Activated T-cell treated with anti-CD3 and anti-CD28 coated beads, Interleukin-2, amount 50 U/mL, for 4 hours (primary cell): ENCODE data around the gene IL1R2. TPM values are rescaled to one million over a fixed set of nuclear protein-coding genes. Genes with fewer than 3 reads are reported as not detected.
"Not testable (repeated sequence)": the region's sequence is repeated elsewhere in the genome, so short reads cannot be mapped to it uniquely, and the experiment has no call there.

Experiments
- ATAC-seq, 2 donors: fragments of 200-7000 bp; cut with Tn5 transposase; one replicate each; pipeline ENCODE4 v1.10.0; 2021
- DNase-seq: peaks from one replicate; pipeline ENCODE4 v3.0.0-alpha.2; 2020
- H3K27me3 Mint-ChIP-seq: one replicate; pipeline ENCODE4 v1.8.0; 2021; ENCODE audit warnings: low read depth, mixed read lengths
- H3K36me3 Mint-ChIP-seq: one replicate; pipeline ENCODE4 v1.8.0; 2022; ENCODE audit warnings: mixed read lengths; ENCODE audit not compliant: insufficient read depth
- H3K4me1 Mint-ChIP-seq: one replicate; pipeline ENCODE4 v1.8.0; 2021; ENCODE audit warnings: low read depth, mixed read lengths
- H3K4me3 Mint-ChIP-seq: one replicate; pipeline ENCODE4 v1.8.0; 2021; ENCODE audit warnings: mild to moderate bottlenecking, moderate library complexity, mixed read lengths
- H3K9me3 Mint-ChIP-seq: one replicate; pipeline ENCODE4 v1.8.0; 2021; ENCODE audit warnings: mixed read lengths
- total RNA-seq, 3 donors: library from RNA; stranded (reverse); gene quantifications; one replicate each; pipeline ENCODE4 v1.2.1, GENCODE V29; 2021

The IL1R2 gene
- total RNA-seq, 3 donors from 2014 or later, result 4.1 to 11.4 (median 4.3) TPM

- ATAC-seq, H3K9me3 Mint-ChIP-seq, H3K27me3 Mint-ChIP-seq, H3K36me3 Mint-ChIP-seq, DNase-seq, H3K4me3 Mint-ChIP-seq: not testable (repeated sequence)
- peaks cover 18% of the 10 kb centered on the region for H3K4me1 Mint-ChIP-seq
Observed at GRCh38 chr2:102068126-102068525, 76.4 kb downstream of the IL1R2 start.

GRCh38 chr2:102069311-102069974 lies 77.7 kb downstream of the IL1R2 start:
- Mint-ChIP-seq H3K36me3 (no peaks in the 10 kb centered on the region), H3K27me3 (no peaks in the 10 kb centered on the region), H3K4me3 (no peak overlapping the region), H3K4me1 (peaks cover 5% of the 10 kb centered on the region), H3K9me3 (no peaks in the 10 kb centered on the region)
- no peak for DNase-seq
- ATAC-seq, result no peak

GRCh38 chr2:102070058-102070642 lies 78.4 kb downstream of the IL1R2 start:
- no peak overlapping the region for H3K4me3 Mint-ChIP-seq
- ATAC-seq, result no peak
- H3K27me3 Mint-ChIP-seq, result no peaks in the 10 kb centered on the region
- H3K36me3 Mint-ChIP-seq, result no peaks in the 10 kb centered on the region
- DNase-seq, result no peak
- no peaks in the 10 kb centered on the region for H3K9me3 Mint-ChIP-seq
- H3K4me1 Mint-ChIP-seq, result no peaks in the 10 kb centered on the region

- H3K4me1 Mint-ChIP-seq, result no peaks in the 10 kb centered on the region
Observed at GRCh38 chr2:102072741-102073140, 81.0 kb downstream of the IL1R2 start.

GRCh38 chr2:102073168-102073724 lies 81.5 kb downstream of the IL1R2 start:
- no peak for DNase-seq
- no peak for ATAC-seq
- H3K36me3 Mint-ChIP-seq, result no peaks in the 10 kb centered on the region

More at GRCh38 chr2:102072741-102073140, 81.0 kb downstream of the IL1R2 start:
- ATAC-seq (no peak), DNase-seq (no peak)
- no peaks in the 10 kb centered on the region for H3K9me3 Mint-ChIP-seq
- H3K36me3 Mint-ChIP-seq, result no peaks in the 10 kb centered on the region
- no peak overlapping the region for H3K4me3 Mint-ChIP-seq
- H3K27me3 Mint-ChIP-seq, result no peaks in the 10 kb centered on the region

GRCh38 chr2:102074152-102074783 lies 82.5 kb downstream of the IL1R2 start:
- peaks cover 6% of the 10 kb centered on the region for H3K4me1 Mint-ChIP-seq
- no peaks in the 10 kb centered on the region for H3K36me3 Mint-ChIP-seq
- peaks cover 4% of the 10 kb centered on the region for H3K9me3 Mint-ChIP-seq
- no peak overlapping the region for H3K4me3 Mint-ChIP-seq
- ATAC-seq (no peak), DNase-seq (no peak)
- no peaks in the 10 kb centered on the region for H3K27me3 Mint-ChIP-seq

More at GRCh38 chr2:102073168-102073724, 81.5 kb downstream of the IL1R2 start:
- Mint-ChIP-seq H3K9me3 (no peaks in the 10 kb centered on the region), H3K27me3 (no peaks in the 10 kb centered on the region), H3K4me3 (no peak overlapping the region), H3K4me1 (no peaks in the 10 kb centered on the region)

- DNase-seq, result no peak
- no peaks in the 10 kb centered on the region for H3K27me3 Mint-ChIP-seq
- ATAC-seq, result no peak
- H3K9me3 Mint-ChIP-seq, result peaks cover 4% of the 10 kb centered on the region
- H3K4me3 Mint-ChIP-seq, result no peak overlapping the region
- no peaks in the 10 kb centered on the region for H3K36me3 Mint-ChIP-seq
- H3K4me1 Mint-ChIP-seq, result peaks cover 13% of the 10 kb centered on the region
Observed at GRCh38 chr2:102075479-102075878, 83.7 kb downstream of the IL1R2 start.

GRCh38 chr2:102076512-102076911 lies 84.8 kb downstream of the IL1R2 start:
- ATAC-seq (no peak), DNase-seq (no peak)
- Mint-ChIP-seq H3K27me3 (no peaks in the 10 kb centered on the region), H3K36me3 (peaks cover 2% of the 10 kb centered on the region), H3K4me1 (peaks cover 24% of the 10 kb centered on the region), H3K4me3 (no peak overlapping the region), H3K9me3 (peaks cover 9% of the 10 kb centered on the region)

Other genes with a start within 250 kb of the IL1R2 start
- 10 to 100 TPM; 19.6 to 33.5 (median 21.3) TPM for gene IL1R1, start 150.8 kb downstream of the IL1R2 start, total RNA-seq
- gene IL1RL2, start 195.1 kb downstream of the IL1R2 start, total RNA-seq, result under 1 TPM; 0.29 to 0.99 (median 0.60) TPM